Gastroesophageal sphincter (tissue), 4 donors: ENCODE results near the gene TBX1. TPM values are rescaled to one million over a fixed set of nuclear protein-coding genes. Genes with fewer than 3 reads are reported as not detected.

Source experiments
- ATAC-seq: fragments of 150-250 bp; one replicate; pipeline ENCODE4 v1.9.1; 2016; ENCODE audit warnings: mild to moderate bottlenecking, moderate library complexity
- H3K27ac ChIP-seq, 4 donors: fragments of 200-600 bp; sonication (generic) in 3 of 4; 1 replicate in 3 of 4; 2 replicates in 1 of 4; pipeline ENCODE4 v1.5.1; 2016 to 2019
- H3K27me3 ChIP-seq: fragments of 200-600 bp; sonication (generic); one replicate; pipeline ENCODE4 v1.5.1; 2019
- H3K36me3 ChIP-seq, 2 donors: fragments of 200-600 bp; sonication (generic); one replicate each; pipeline ENCODE4 v1.5.1; 2019; ENCODE audit warnings: control low read depth in 1 of 2
- H3K4me1 ChIP-seq, 3 donors: fragments of 200-600 bp; sonication (generic); 1 replicate in 2 of 3; 2 replicates in 1 of 3; pipeline ENCODE4 v1.5.1; 2016 to 2019; ENCODE audit warnings: control low read depth in 2 of 3
- H3K4me3 ChIP-seq, 2 donors: fragments of 200-600 bp; sonication (generic); one replicate each; pipeline ENCODE4 v1.5.1; 2019; ENCODE audit warnings: mild to moderate bottlenecking in 1 of 2, moderate library complexity in 1 of 2
- H3K9me3 ChIP-seq, 3 donors: fragments of 200-600 bp; sonication (generic); one replicate each; pipeline ENCODE4 v1.5.1; 2017 to 2019; ENCODE audit warnings: control low read depth in 2 of 3
- CTCF ChIP-seq, 4 experiments: fragments of 200-600 bp in 2 of 4; fragments of 450-650 bp in 2 of 4; sonication (generic) in 1 of 4; IDR thresholded peaks; one replicate each; pipeline ENCODE4 v1.5.1; 2017 to 2019; ENCODE audit warnings: antibody characterized with exemption in 4 of 4, mild to moderate bottlenecking in 2 of 4, moderate library complexity in 2 of 4
- EP300 ChIP-seq: sonication (generic); formaldehyde crosslinking; IDR thresholded peaks from one replicate; pipeline ENCODE4 v1.6.1; 2017; ENCODE audit warnings: antibody characterized with exemption, mild to moderate bottlenecking
- POLR2A ChIP-seq, 2 donors: fragments of 450-650 bp; IDR thresholded peaks; one replicate each; pipeline ENCODE4 v1.6.1; 2017; ENCODE audit warnings: antibody characterized with exemption in 2 of 2, mild to moderate bottlenecking in 2 of 2, moderate library complexity in 1 of 2
- POLR2AphosphoS5 ChIP-seq: sonication (generic); formaldehyde crosslinking; IDR thresholded peaks from one replicate; pipeline ENCODE4 v1.6.1; 2017; ENCODE audit warnings: antibody characterized with exemption
- WGBS, 2 donors: methylation state at CpG; one replicate each; pipeline ENCODE4 v1.1.5; 2018; ENCODE audit warnings: low coverage in 1 of 2; 5-methylcytosine and 5-hydroxymethylcytosine counted together
- total RNA-seq, 4 donors: library from RNA; depleted of rRNA; stranded (reverse); fragments of >200 nt; gene quantifications; one replicate each; pipeline ENCODE4 v1.1.0, GENCODE V29; 2016

The TBX1 gene
- total RNA-seq, 4 donors from 2014 or later = 0.31 to 2.7 (median 1.2) TPM

GRCh38 chr22:19764299-19764593, 3.7 kb downstream of the TBX1 start:
- Histone ChIP-seq H3K4me1 (peaks cover 0 to 53% (median 9%) of the 10 kb centered on the region in 3 donors), H3K27ac (no peak overlapping the region), H3K36me3 (no peaks in the 10 kb centered on the region), H3K9me3 (no peaks in the 10 kb centered on the region), H3K27me3 (peaks cover 95% of the 10 kb centered on the region), H3K4me3 (no peak overlapping the region)
- ATAC-seq = no peak
- WGBS, 2 donors = 100% methylated on average over 1 of the region's 17 CpGs; no CpG with 5 or more reads in 1 of the 2 donors
- TF ChIP-seq CTCF (IDR thresholded peaks at IDR 0.05) (no peak), POLR2AphosphoS5 (no peak)

GRCh38 chr22:19764636-19765476, 4.3 kb downstream of the TBX1 start:
- WGBS, 2 donors = 49 to 100% methylated on average over 1 to 9 of the region's 25 CpGs
- no peak overlapping the region for H3K4me3 ChIP-seq
- TF ChIP-seq POLR2A (IDR thresholded peaks at IDR 0.05) (no peak), POLR2AphosphoS5 (no peak), CTCF (IDR thresholded peaks at IDR 0.05) (no peak), EP300 (no peak)
- peaks cover 95% of the 10 kb centered on the region for H3K27me3 ChIP-seq
- no peak overlapping the region for H3K27ac ChIP-seq
- no peaks in the 10 kb centered on the region for H3K9me3 ChIP-seq
- peaks cover 0 to 46% (median 5%) of the 10 kb centered on the region in 3 donors for H3K4me1 ChIP-seq
- no peaks in the 10 kb centered on the region for H3K36me3 ChIP-seq
- no peak for ATAC-seq

- Histone ChIP-seq H3K36me3 (no peaks in the 10 kb centered on the region), H3K4me3 (peak overlapping the region in 1 of 2 donors; percentile 47), H3K4me1 (peaks cover 0 to 41% (median 5%) of the 10 kb centered on the region in 3 donors), H3K27me3 (peaks cover 98% of the 10 kb centered on the region), H3K27ac (no peak overlapping the region), H3K9me3 (no peaks in the 10 kb centered on the region)
- WGBS, 2 donors = 0% methylated on average over 1 of the region's 83 CpGs; no CpG with 5 or more reads in 1 of the 2 donors
- TF ChIP-seq POLR2AphosphoS5 = no peak
- no peak for TF ChIP-seq EP300
- TF ChIP-seq CTCF (IDR thresholded peaks at IDR 0.05) = no peak
- peak in 1 of 2 donors; percentile 6 for TF ChIP-seq POLR2A (IDR thresholded peaks at IDR 0.05)
- ATAC-seq = no peak
Observed at GRCh38 chr22:19765477-19766239, 5.1 kb downstream of the TBX1 start.

GRCh38 chr22:19766240-19766510, 5.6 kb downstream of the TBX1 start:
- Histone ChIP-seq H3K36me3 (no peaks in the 10 kb centered on the region), H3K9me3 (no peaks in the 10 kb centered on the region), H3K27me3 (peaks cover 100% of the 10 kb centered on the region), H3K4me1 (peaks cover 0 to 39% (median 5%) of the 10 kb centered on the region in 3 donors), H3K4me3 (peak overlapping the region in 1 of 2 donors; percentile 47), H3K27ac (peak overlapping the region in 1 of 4 donors; percentile 55)
- no CpG with 5 or more reads among the region's 36 CpGs for WGBS, 2 donors
- no peak for ATAC-seq
- no peak for TF ChIP-seq POLR2A (IDR thresholded peaks at IDR 0.05)
- no peak for TF ChIP-seq POLR2AphosphoS5
- TF ChIP-seq CTCF (IDR thresholded peaks at IDR 0.05) = no peak
- TF ChIP-seq EP300 = no peak
